H9 (cell line): ENCODE results near the gene LEPR. TPM values are rescaled to one million over a fixed set of nuclear protein-coding genes. Genes with fewer than 3 reads are reported as not detected.

Experiments used
- DNase-seq: peaks from one replicate; pipeline ENCODE4 v3.0.0-alpha.2; 2017
- H2AFZ ChIP-seq: one replicate; pipeline ENCODE4 v1.6.1; 2013; ENCODE audit warnings: mild to moderate bottlenecking, low read length, control low read depth, moderate library complexity
- H2AK5ac ChIP-seq: 2 replicates; pipeline ENCODE4 v1.6.1; 2013; ENCODE audit warnings: low read length, control low read depth, mixed read lengths; ENCODE audit not compliant: insufficient read length
- H2BK120ac ChIP-seq: one replicate; pipeline ENCODE4 v1.6.1; 2013; ENCODE audit warnings: low read depth, mild to moderate bottlenecking, low read length, control low read depth, inconsistent platforms; ENCODE audit not compliant: poor library complexity, severe bottlenecking
- H2BK12ac ChIP-seq: 2 replicates; pipeline ENCODE4 v1.6.1; 2013; ENCODE audit warnings: low read length, control low read depth, mixed read lengths, low read depth; ENCODE audit not compliant: insufficient read length
- H2BK15ac ChIP-seq: 2 replicates; pipeline ENCODE4 v1.6.1; 2013; ENCODE audit warnings: low read depth, low read length, control low read depth
- H2BK20ac ChIP-seq: one replicate; pipeline ENCODE4 v1.6.1; 2013; ENCODE audit warnings: low read depth, mild to moderate bottlenecking, low read length, control low read depth, inconsistent platforms; ENCODE audit not compliant: poor library complexity, severe bottlenecking
- H2BK5ac ChIP-seq: 2 replicates; pipeline ENCODE4 v1.6.1; 2013; ENCODE audit warnings: low read length, control low read depth, mixed read lengths; ENCODE audit not compliant: insufficient read length
- H3K14ac ChIP-seq: 2 replicates; pipeline ENCODE4 v1.6.1; 2013; ENCODE audit warnings: low read length, control low read depth; ENCODE audit not compliant: insufficient read depth
- H3K18ac ChIP-seq: 2 replicates; pipeline ENCODE4 v1.6.1; 2013; ENCODE audit warnings: low read depth, mild to moderate bottlenecking, mixed read lengths, low read length, control low read depth; ENCODE audit not compliant: insufficient read length
- H3K23ac ChIP-seq: 2 replicates; pipeline ENCODE4 v1.6.1; 2013; ENCODE audit warnings: low read length, control low read depth, mixed read lengths, low read depth; ENCODE audit not compliant: insufficient read length
- H3K23me2 ChIP-seq: 2 replicates; pipeline ENCODE4 v1.6.1; 2013; ENCODE audit warnings: low read depth, mild to moderate bottlenecking, mixed read lengths, low read length, control low read depth; ENCODE audit not compliant: insufficient read length, poor library complexity, severe bottlenecking
- H3K27ac ChIP-seq: 2 replicates; pipeline ENCODE4 v1.5.1; 2013; ENCODE audit warnings: low read length, control low read depth, mixed read lengths, low read depth; ENCODE audit not compliant: insufficient read length
- H3K27me3 ChIP-seq: 2 replicates; pipeline ENCODE4 v1.6.1; 2013; ENCODE audit warnings: low read length, control low read depth, inconsistent platforms; ENCODE audit not compliant: insufficient read depth
- H3K4ac ChIP-seq: 2 replicates; pipeline ENCODE4 v1.6.1; 2013; ENCODE audit warnings: low read depth, mild to moderate bottlenecking, control low read depth, inconsistent platforms, low read length, moderate library complexity
- H3K4me1 ChIP-seq: 2 replicates; pipeline ENCODE4 v1.6.1; 2013; ENCODE audit warnings: low read length, control low read depth, inconsistent platforms; ENCODE audit not compliant: insufficient read depth
- H3K4me2 ChIP-seq: 2 replicates; pipeline ENCODE4 v1.6.1; 2013; ENCODE audit warnings: low read length, control low read depth, mixed read lengths; ENCODE audit not compliant: insufficient read length, insufficient read depth
- H3K56ac ChIP-seq: 2 replicates; pipeline ENCODE4 v1.6.1; 2013; ENCODE audit warnings: low read depth, mild to moderate bottlenecking, mixed read lengths, low read length, control low read depth; ENCODE audit not compliant: insufficient read length
- H3K79me1 ChIP-seq: 2 replicates; pipeline ENCODE4 v1.6.1; 2013; ENCODE audit warnings: low read depth, mild to moderate bottlenecking, moderate library complexity, low read length, control low read depth, inconsistent platforms; ENCODE audit not compliant: insufficient read depth, poor library complexity, severe bottlenecking
- H3K79me2 ChIP-seq: 2 replicates; pipeline ENCODE4 v1.6.1; 2013; ENCODE audit warnings: low read length, control low read depth, inconsistent platforms; ENCODE audit not compliant: insufficient read depth
- H3K9ac ChIP-seq: 2 replicates; pipeline ENCODE4 v1.6.1; 2013; ENCODE audit warnings: low read length, control low read depth, mixed read lengths; ENCODE audit not compliant: insufficient read length; ENCODE audit errors: extremely low read depth
- H3K9me3 ChIP-seq: one replicate; pipeline ENCODE4 v1.6.1; 2013; ENCODE audit warnings: low read depth, low read length, inconsistent platforms; ENCODE audit not compliant: control insufficient read depth
- H3T11ph ChIP-seq: one replicate; pipeline ENCODE4 v1.6.1; 2013; ENCODE audit warnings: mild to moderate bottlenecking, low read length, control low read depth, inconsistent platforms
- H4K20me1 ChIP-seq: one replicate; pipeline ENCODE4 v1.6.1; 2013; ENCODE audit not compliant: control insufficient read depth, insufficient read length, insufficient read depth
- H4K5ac ChIP-seq: 2 replicates; pipeline ENCODE4 v1.6.1; 2013; ENCODE audit warnings: low read depth, mild to moderate bottlenecking, mixed read lengths, low read length, control low read depth; ENCODE audit not compliant: insufficient read length
- H4K8ac ChIP-seq: replicated peaks from 2 replicates; pipeline ENCODE4 v1.6.1; 2013; ENCODE audit warnings: low read length, control low read depth, mixed read lengths, low read depth; ENCODE audit not compliant: insufficient read length
- H4K91ac ChIP-seq: 2 replicates; pipeline ENCODE4 v1.6.1; 2013; ENCODE audit warnings: low read depth, mild to moderate bottlenecking, moderate library complexity, mixed read lengths, low read length, control low read depth; ENCODE audit not compliant: insufficient read length
- H3K27ac Mint-ChIP-seq, 3 experiments: 2 replicates in 2 of 3; 3 replicates in 1 of 3; pipeline ENCODE4 v1.8.0; 2020 to 2021; ENCODE audit warnings: mixed read lengths in 3 of 3, mild to moderate bottlenecking in 1 of 3, moderate library complexity in 1 of 3
- H3K27me3 Mint-ChIP-seq: 2 replicates; pipeline ENCODE4 v1.8.0; 2021; ENCODE audit warnings: low read depth, mild to moderate bottlenecking, moderate library complexity, mixed read lengths
- H3K36me3 Mint-ChIP-seq, 3 experiments: 2 replicates in 2 of 3; 3 replicates in 1 of 3; pipeline ENCODE4 v1.8.0; 2020 to 2021; ENCODE audit warnings: low read depth in 3 of 3, mixed read lengths in 3 of 3; ENCODE audit not compliant: insufficient read depth in 1 of 3
- H3K4me1 Mint-ChIP-seq, 2 experiments: 2 replicates each; pipeline ENCODE4 v1.8.0; 2020; ENCODE audit warnings: mixed read lengths in 2 of 2
- H3K4me3 Mint-ChIP-seq, 2 experiments: 2 replicates in 1 of 2; 3 replicates in 1 of 2; pipeline ENCODE4 v1.8.0; 2020 to 2021; ENCODE audit warnings: mild to moderate bottlenecking in 2 of 2, mixed read lengths in 2 of 2, moderate library complexity in 1 of 2
- H3K9me3 Mint-ChIP-seq, 2 experiments: 2 replicates in 1 of 2; 3 replicates in 1 of 2; pipeline ENCODE4 v1.8.0; 2020; ENCODE audit warnings: mild to moderate bottlenecking in 2 of 2, mixed read lengths in 2 of 2, moderate library complexity in 1 of 2
- WGBS: extraction: QIAGEN DNeasy Blood & Tissue Kit; methylation state at CpG from one replicate; pipeline ENCODE4 v1.1.7; 2013; ENCODE audit warnings: missing lambda C conversion rate, low lambda C conversion rate, mixed read lengths; ENCODE audit not compliant: insufficient read length; ENCODE audit errors: extremely low coverage; 5-methylcytosine and 5-hydroxymethylcytosine counted together
- total RNA-seq: library from RNA; stranded (reverse); gene quantifications from 2 replicates; pipeline ENCODE4 v1.2.1, GENCODE V29; 2021
- TF ChIP-seq, protein P1 (sequence below): fragments of 200-600 bp; sonication (generic); conservative IDR thresholded peaks from 3 replicates; pipeline ENCODE4 v1.8.0; 2021; ENCODE audit warnings: antibody characterized with exemption, mild to moderate bottlenecking

Gene LEPR
- total RNA-seq, 1 experiment from 2014 or later, result 3.3 TPM

GRCh38 chr1:65440322-65440900 lies 19.9 kb downstream of the LEPR start:
- Histone ChIP-seq H2BK5ac (no peak overlapping the region), H3K27me3 (no peaks in the 10 kb centered on the region), H3K79me1 (no peaks in the 10 kb centered on the region), H2BK20ac (no peak overlapping the region), H2AFZ (no peak overlapping the region), H3K9ac (no peak overlapping the region), H4K91ac (no peak overlapping the region), H4K8ac (no peak overlapping the region), H4K5ac (no peak overlapping the region), H3K4me2 (no peak overlapping the region), H3K4me1 (peaks cover 5% of the 10 kb centered on the region; the same call in 1 of the 2 replicates), H3K4ac (no peak overlapping the region), H3K56ac (no peak overlapping the region), H3K79me2 (no peaks in the 10 kb centered on the region), H2BK15ac (no peak overlapping the region), H3K23me2 (no peaks in the 10 kb centered on the region), H4K20me1 (no peaks in the 10 kb centered on the region), H2AK5ac (no peak overlapping the region), H2BK120ac (no peak overlapping the region), H3K27ac (no peak overlapping the region), H3K9me3 (no peaks in the 10 kb centered on the region), H3K14ac (no peak overlapping the region), H3K18ac (no peak overlapping the region), H2BK12ac (no peak overlapping the region), H3K23ac (no peak overlapping the region), H3T11ph (no peak overlapping the region)
- Mint-ChIP-seq H3K27ac (peak overlapping the region in 1 of 3 experiments; percentile 30; a peak in 1 of 7 replicates), H3K4me1 (peaks cover 40 to 46% of the 10 kb centered on the region in 2 experiments), H3K4me3 (no peak overlapping the region), H3K9me3 (peaks cover 12% of the 10 kb centered on the region in 2 experiments), H3K27me3 (0 out of 2 replicates have a peak, but pooled peaks cover 2% of the 10 kb centered on the region), H3K36me3 (peaks cover 4 to 20% (median 7%) of the 10 kb centered on the region in 3 experiments; a peak in 5 of 7 replicates)
- TF ChIP-seq, protein P1, sequence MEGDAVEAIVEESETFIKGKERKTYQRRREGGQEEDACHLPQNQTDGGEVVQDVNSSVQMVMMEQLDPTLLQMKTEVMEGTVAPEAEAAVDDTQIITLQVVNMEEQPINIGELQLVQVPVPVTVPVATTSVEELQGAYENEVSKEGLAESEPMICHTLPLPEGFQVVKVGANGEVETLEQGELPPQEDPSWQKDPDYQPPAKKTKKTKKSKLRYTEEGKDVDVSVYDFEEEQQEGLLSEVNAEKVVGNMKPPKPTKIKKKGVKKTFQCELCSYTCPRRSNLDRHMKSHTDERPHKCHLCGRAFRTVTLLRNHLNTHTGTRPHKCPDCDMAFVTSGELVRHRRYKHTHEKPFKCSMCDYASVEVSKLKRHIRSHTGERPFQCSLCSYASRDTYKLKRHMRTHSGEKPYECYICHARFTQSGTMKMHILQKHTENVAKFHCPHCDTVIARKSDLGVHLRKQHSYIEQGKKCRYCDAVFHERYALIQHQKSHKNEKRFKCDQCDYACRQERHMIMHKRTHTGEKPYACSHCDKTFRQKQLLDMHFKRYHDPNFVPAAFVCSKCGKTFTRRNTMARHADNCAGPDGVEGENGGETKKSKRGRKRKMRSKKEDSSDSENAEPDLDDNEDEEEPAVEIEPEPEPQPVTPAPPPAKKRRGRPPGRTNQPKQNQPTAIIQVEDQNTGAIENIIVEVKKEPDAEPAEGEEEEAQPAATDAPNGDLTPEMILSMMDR, result no peak
- no peak for DNase-seq
- 100% methylated on average over 4 of the region's 12 CpGs for WGBS
